GM12865 (cell line): ENCODE measurements around the gene NSD2.

ENCODE experiments used
- DNase-seq: peaks from one replicate; pipeline ENCODE4 v3.0.0; 2010; ENCODE audit warnings: low read depth
- H3K4me3 ChIP-seq: 2 replicates; pipeline ENCODE4 v1.5.1; 2011; ENCODE audit warnings: mild to moderate bottlenecking, low read depth, low read length, control low read depth
- CTCF ChIP-seq: IDR thresholded peaks from 2 replicates; pipeline ENCODE4 v1.5.1; 2011; ENCODE audit warnings: low read length, control low read depth, low read depth, inconsistent platforms; ENCODE audit not compliant: insufficient read depth; ENCODE audit errors: missing control alignments

NSD2 gene

DNA sequence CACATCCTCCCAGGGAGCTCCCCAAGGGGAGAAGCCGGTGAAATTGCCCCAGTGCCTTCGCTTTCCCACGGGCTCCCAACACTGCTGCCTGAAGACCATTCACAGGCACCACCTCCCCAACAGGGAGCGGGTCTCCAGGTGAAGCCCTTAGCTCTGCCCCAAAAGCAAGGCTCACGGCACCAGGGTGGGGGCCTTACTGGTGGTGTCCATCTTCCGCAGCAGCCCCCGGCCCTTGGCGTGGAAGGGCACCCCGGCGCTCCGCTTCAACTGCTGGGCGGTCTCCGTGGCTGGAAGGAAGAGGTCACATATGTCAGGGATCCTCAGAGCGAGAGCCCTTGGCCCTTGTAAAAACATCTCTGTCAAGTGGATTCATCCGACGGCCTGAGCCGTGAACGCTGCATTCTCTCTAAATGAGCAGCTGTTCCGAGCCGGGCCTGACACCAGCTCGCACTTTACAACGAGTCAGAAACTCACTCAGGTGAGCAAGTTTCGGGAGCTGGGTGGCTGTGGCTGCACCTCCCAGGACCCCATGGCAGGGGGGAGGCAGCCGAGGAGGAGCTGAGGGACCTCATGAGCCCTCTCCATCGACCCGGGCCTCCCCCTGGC, 116.6 kb downstream of the NSD2 start:
- no peak overlapping the region for H3K4me3 ChIP-seq
- TF ChIP-seq CTCF = no peak
- no peak for DNase-seq

DNA sequence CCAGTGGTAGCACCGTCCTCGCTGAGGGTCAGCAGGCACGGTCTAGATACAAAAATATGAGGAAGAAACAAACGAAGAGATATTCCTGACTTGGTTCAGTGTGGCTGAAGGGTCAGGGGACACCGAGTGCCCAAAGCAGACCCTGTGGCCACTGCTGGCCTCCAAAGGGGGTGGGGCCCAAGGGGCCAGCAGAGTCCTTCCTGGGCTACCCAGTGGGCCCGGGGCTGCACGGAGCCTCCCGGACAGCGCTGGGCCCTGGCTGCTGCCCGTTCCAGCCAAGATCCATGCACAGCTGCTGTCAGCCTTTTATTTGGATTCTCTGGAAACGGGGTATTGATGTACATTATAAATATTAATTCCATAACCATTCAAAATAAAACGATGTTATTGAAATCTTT, 117.1 kb downstream of the NSD2 start:
- TF ChIP-seq CTCF = no peak
- DNase-seq = no peak
- no peak overlapping the region for H3K4me3 ChIP-seq

DNA sequence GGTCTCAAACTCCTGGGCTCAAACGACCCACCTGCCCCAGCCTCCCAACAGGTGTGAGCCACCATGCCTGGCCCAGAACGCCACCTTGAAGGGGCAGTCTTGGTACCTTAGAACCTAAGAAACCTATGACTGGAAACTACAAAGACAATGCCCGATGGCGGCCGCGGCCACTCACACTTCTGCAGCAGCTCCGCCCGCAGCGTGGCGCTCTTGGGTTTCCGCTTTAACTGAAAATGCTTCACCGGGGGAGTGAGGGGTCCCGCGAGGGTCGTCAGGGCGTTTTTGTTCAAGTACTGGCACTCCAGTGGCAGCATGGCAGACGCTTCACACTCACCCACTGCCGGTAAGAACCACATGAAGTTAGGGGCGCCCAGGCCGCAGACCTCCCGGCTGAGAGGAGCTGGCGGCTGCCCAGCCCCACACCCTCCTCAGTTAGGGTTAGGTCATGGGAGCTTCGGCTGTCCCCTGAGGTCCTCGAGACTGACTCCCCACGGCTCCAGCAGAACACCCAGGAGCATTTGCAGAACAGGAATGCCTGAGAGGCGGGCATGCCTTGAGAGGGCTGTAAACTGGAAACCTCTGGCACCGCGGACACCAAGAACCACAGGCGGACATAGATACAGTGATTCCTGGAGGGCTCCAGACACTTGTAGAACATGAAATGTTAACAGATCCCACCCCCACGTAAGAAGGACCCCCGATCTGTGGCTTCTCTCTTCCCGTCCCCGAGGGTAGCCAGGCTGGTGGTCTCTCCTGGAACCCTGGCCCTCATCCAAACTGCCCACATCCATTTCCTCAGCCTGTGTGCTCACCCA, 118.5 kb downstream of the NSD2 start:
- TF ChIP-seq CTCF = no peak
- H3K4me3 ChIP-seq = no peak overlapping the region
- no peak for DNase-seq

GRCh38 chr4:1990348-1990645, 119.1 kb downstream of the NSD2 start:
- no peak for TF ChIP-seq CTCF
- DNase-seq = no peak

GRCh38 chr4:1990676-1991075, 119.5 kb downstream of the NSD2 start:
- no peak overlapping the region for H3K4me3 ChIP-seq
- no peak for DNase-seq
- no peak for TF ChIP-seq CTCF

More at GRCh38 chr4:1990348-1990645, 119.1 kb downstream of the NSD2 start:
- no peak overlapping the region for H3K4me3 ChIP-seq

DNA sequence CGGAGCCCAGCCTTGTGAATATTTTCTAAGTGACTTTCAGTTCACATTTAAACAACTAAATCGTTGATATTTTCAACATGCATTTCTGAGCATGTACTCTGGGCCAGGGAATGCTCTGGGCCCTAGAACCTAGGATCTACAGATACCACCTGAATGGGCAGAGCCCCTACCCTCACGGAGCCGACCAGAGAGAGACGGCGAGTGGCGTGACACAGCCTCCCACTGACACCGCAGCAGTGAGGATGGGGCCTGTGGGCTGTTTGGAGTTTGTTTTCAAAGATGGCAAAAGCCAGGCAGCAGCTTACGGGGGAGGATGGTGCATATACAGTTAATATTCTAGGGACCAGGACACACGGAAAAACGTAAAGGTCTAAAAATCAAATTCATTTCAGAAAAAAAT, 119.9 kb downstream of the NSD2 start:
- no peak overlapping the region for H3K4me3 ChIP-seq
- DNase-seq = no peak
- no peak for TF ChIP-seq CTCF
